ENCODE measurements around the gene BRWD1. TPM values are rescaled to one million over a fixed set of nuclear protein-coding genes. Genes with fewer than 3 reads are reported as not detected.
"Not testable (repeated sequence)": the region's sequence is repeated elsewhere in the genome, so short reads cannot be mapped to it uniquely, and the experiment has no call there.

Gene BRWD1
- total and polyA plus RNA-seq, 2 donors from 2014 or later: 9.1 to 43.9 TPM

DNA sequence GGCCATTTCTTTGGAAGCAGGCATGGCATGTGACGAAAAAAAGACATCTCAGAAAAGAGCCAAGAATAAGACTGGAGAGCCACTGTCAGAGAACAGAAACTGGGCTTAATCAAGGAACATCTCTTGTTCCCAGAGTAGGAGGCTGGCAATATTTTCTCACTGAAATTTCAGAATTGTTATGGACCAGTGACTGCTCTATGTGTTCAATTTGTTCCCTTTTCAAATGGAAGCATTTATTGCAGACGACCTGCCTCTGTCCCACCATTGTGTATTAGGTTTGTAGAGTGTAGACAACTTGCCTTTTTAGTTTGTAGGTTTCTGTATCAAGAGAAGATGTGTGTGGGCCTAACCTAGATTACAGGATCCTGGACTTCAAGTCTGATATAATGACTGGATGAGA lies 148.9 kb downstream of the BRWD1 start:
- no peak overlapping the region for H3K27ac ChIP-seq (ENCODE audit: low read depth in 2 of 2, low read length in 2 of 2)
- TF ChIP-seq, protein P1, sequence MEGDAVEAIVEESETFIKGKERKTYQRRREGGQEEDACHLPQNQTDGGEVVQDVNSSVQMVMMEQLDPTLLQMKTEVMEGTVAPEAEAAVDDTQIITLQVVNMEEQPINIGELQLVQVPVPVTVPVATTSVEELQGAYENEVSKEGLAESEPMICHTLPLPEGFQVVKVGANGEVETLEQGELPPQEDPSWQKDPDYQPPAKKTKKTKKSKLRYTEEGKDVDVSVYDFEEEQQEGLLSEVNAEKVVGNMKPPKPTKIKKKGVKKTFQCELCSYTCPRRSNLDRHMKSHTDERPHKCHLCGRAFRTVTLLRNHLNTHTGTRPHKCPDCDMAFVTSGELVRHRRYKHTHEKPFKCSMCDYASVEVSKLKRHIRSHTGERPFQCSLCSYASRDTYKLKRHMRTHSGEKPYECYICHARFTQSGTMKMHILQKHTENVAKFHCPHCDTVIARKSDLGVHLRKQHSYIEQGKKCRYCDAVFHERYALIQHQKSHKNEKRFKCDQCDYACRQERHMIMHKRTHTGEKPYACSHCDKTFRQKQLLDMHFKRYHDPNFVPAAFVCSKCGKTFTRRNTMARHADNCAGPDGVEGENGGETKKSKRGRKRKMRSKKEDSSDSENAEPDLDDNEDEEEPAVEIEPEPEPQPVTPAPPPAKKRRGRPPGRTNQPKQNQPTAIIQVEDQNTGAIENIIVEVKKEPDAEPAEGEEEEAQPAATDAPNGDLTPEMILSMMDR (IDR thresholded peaks at IDR 0.05; ENCODE audit: borderline replicate concordance, extremely low read depth, insufficient read depth): no peak
- no peaks in the 10 kb centered on the region for H3K36me3 ChIP-seq (ENCODE audit: control insufficient read depth in 2 of 3, insufficient read depth in 3 of 3, low read length in 3 of 3)
- no peak overlapping the region for H3K4me3 ChIP-seq (ENCODE audit: low read length in 3 of 3)
- H3K27me3 ChIP-seq (ENCODE audit: control insufficient read depth, insufficient read depth, low read length): no peaks in the 10 kb centered on the region
- no peak overlapping the region for H3K9ac ChIP-seq (ENCODE audit: low read length in 3 of 3)
- H3K9me3 ChIP-seq (ENCODE audit: control insufficient read depth in 2 of 3, insufficient read depth in 1 of 3, low read length in 3 of 3): peaks cover 0 to 14% (median 5%) of the 10 kb centered on the region in 3 donors
- intact Hi-C loops (cut with DNase I): no loop called here
- DNase-seq: no peak
- FAIRE-seq: no peak
- no peaks in the 10 kb centered on the region for H3K4me1 ChIP-seq (ENCODE audit: control insufficient read depth in 2 of 3, insufficient read depth in 2 of 3, low read depth in 1 of 3, low read length in 3 of 3)

DNA sequence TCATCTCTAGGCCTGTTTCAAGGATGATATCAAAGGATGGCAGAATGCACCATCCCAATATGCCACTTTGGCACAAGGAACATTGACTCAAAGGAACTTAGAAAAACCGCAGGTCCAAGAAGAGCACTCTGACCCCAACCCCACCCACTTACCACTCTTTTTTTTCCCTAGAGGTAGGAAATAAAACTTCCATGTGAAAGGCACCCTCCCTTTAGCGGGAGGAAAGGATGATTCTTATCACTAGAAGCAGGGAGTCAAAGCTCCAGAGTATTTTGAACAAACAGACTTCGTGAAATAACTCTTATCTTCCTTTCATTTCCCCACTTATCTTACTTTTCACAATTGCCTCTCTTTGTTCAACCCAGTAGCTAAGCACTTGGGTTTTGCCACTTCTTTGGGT lies 152.4 kb downstream of the BRWD1 start:
- Histone ChIP-seq H3K27ac (ENCODE audit: low read depth in 2 of 2, low read length in 2 of 2) (no peak overlapping the region), H3K9ac (ENCODE audit: low read length in 3 of 3) (no peak overlapping the region), H3K4me3 (ENCODE audit: low read length in 3 of 3) (no peak overlapping the region), H3K9me3 (ENCODE audit: control insufficient read depth in 2 of 3, insufficient read depth in 1 of 3, low read length in 3 of 3) (peaks cover 0 to 14% (median 5%) of the 10 kb centered on the region in 3 donors), H3K36me3 (ENCODE audit: control insufficient read depth in 2 of 3, insufficient read depth in 3 of 3, low read length in 3 of 3) (no peaks in the 10 kb centered on the region), H3K4me1 (ENCODE audit: control insufficient read depth in 2 of 3, insufficient read depth in 2 of 3, low read depth in 1 of 3, low read length in 3 of 3) (no peaks in the 10 kb centered on the region), H3K27me3 (ENCODE audit: control insufficient read depth, insufficient read depth, low read length) (no peaks in the 10 kb centered on the region)
- DNase-seq (no peak), FAIRE-seq (no peak)
- intact Hi-C loops (cut with DNase I): no loop called here
- TF ChIP-seq, protein P1 (IDR thresholded peaks at IDR 0.05; ENCODE audit: borderline replicate concordance, extremely low read depth, insufficient read depth): no peak

DNA sequence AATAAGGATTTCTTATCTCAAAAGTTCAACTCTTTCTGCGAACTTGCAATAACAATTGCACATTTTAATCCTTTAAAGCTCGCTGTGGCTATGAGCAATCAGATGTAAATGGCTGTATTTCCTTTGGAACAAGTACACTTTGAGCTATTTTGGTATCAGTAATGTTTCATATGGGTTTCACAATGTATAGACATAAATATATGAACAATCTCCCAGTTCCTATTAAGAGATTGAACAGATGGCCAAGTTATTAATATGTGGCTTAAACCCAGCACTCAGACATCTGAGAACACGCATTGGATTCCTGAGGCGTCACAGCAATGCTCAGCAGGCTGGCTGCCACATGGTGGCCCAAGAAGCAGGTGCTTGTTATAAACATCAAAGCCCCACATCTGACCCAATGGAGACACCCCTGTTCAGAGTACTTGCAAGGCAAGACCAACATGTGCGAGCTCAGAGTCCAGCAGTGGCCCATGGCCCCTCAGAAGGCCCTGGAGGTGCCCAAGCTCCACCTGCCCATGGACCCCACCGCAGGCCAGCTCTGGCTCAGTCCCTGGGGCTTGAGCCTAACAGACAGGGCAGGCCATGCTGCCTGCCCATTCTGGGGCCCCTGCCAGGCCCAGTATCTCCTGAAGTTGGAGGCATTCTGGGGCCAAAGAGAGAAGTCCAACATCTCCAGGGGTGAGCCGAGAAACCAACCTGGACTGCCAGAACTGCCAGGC lies 153.9 kb downstream of the BRWD1 start:
- Histone ChIP-seq H3K27me3 (ENCODE audit: control insufficient read depth, insufficient read depth, low read length) (no peaks in the 10 kb centered on the region), H3K36me3 (ENCODE audit: control insufficient read depth in 2 of 3, insufficient read depth in 3 of 3, low read length in 3 of 3) (no peaks in the 10 kb centered on the region), H3K27ac (ENCODE audit: low read depth in 2 of 2, low read length in 2 of 2) (no peak overlapping the region), H3K9ac (ENCODE audit: low read length in 3 of 3) (no peak overlapping the region), H3K4me1 (ENCODE audit: control insufficient read depth in 2 of 3, insufficient read depth in 2 of 3, low read depth in 1 of 3, low read length in 3 of 3) (no peaks in the 10 kb centered on the region), H3K9me3 (ENCODE audit: control insufficient read depth in 2 of 3, insufficient read depth in 1 of 3, low read length in 3 of 3) (peaks cover 0 to 9% (median 0%) of the 10 kb centered on the region in 3 donors), H3K4me3 (ENCODE audit: low read length in 3 of 3) (no peak overlapping the region)
- DNase-seq: no peak
- TF ChIP-seq, protein P1 (IDR thresholded peaks at IDR 0.05; ENCODE audit: borderline replicate concordance, extremely low read depth, insufficient read depth): no peak
- no peak for FAIRE-seq
- intact Hi-C loops (cut with DNase I): no loop called here

DNA sequence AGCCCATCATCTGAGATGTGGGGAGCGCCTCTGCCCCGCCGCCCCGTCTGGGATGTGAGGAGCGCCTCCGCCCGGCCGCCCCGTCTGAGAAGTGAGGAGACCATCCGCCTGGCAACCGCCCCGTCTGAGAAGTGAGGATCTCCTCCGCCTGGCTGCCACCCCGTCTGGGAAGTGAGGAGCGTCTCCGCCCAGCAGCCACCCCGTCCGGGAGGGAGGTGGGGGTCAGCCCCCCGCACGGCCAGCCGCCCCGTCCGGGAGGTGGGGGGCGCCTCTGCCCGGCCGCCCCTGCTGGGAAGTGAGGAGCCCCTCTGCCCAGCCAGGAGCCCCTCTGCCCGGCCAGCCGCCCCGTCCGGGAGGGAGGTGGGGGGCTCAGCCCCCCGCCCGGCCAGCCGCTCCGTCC lies 156.2 kb downstream of the BRWD1 start:
- H3K27ac ChIP-seq (ENCODE audit: low read depth in 2 of 2, low read length in 2 of 2); H3K4me1 ChIP-seq (ENCODE audit: control insufficient read depth in 2 of 3, insufficient read depth in 2 of 3, low read depth in 1 of 3, low read length in 3 of 3); H3K9ac ChIP-seq (ENCODE audit: low read length in 3 of 3); H3K27me3 ChIP-seq (ENCODE audit: control insufficient read depth, insufficient read depth, low read length); DNase-seq; H3K4me3 ChIP-seq (ENCODE audit: low read length in 3 of 3); FAIRE-seq; H3K9me3 ChIP-seq (ENCODE audit: control insufficient read depth in 2 of 3, insufficient read depth in 1 of 3, low read length in 3 of 3); intact Hi-C loops (cut with DNase I); H3K36me3 ChIP-seq (ENCODE audit: control insufficient read depth in 2 of 3, insufficient read depth in 3 of 3, low read length in 3 of 3): not testable (repeated sequence)
